PC-3 (cell line): ENCODE data around the gene ZNF764. TPM values are rescaled to one million over a fixed set of nuclear protein-coding genes. Genes with fewer than 3 reads are reported as not detected.

Experiments
- ATAC-seq: fragments of 200-7000 bp; cut with Tn5 transposase; 2 replicates; pipeline ENCODE4 v1.9.1; 2020; ENCODE audit warnings: mild to moderate bottlenecking, moderate library complexity
- BruUV-seq: library from RNA; stranded (reverse); fragments of 400-500 nt; replicated peaks from 2 replicates; lab custom pipeline; 2021; lab: Mats Ljungman, UMichigan
- CTCF ChIA-PET: fragments of 300-600 bp; sonication (Branson Sonifier 250); formaldehyde crosslinking; loops from one replicate; lab custom pipeline; 2022; ENCODE audit warnings: antibody characterized with exemption; lab: Charles Lee
- POLR2A ChIA-PET: fragments of 300-600 bp; sonication (Branson Sonifier 250); formaldehyde crosslinking; loops from one replicate; lab custom pipeline; 2022; ENCODE audit warnings: antibody characterized with exemption; ENCODE audit not compliant: unreplicated experiment; lab: Charles Lee
- DNase-seq: peaks from one replicate; pipeline ENCODE4 v3.0.0-alpha.2; 2015
- H2AFZ ChIP-seq: fragments of 300-600 bp; sonication (generic); 2 replicates; pipeline ENCODE4 v1.6.0; 2016; ENCODE audit warnings: antibody characterized with exemption, low read length
- H3F3A ChIP-seq: fragments of 300-600 bp; sonication (generic); one replicate; pipeline ENCODE4 v1.6.0; 2017; ENCODE audit warnings: antibody characterized with exemption, low read length, control low read depth, mild to moderate bottlenecking; ENCODE audit not compliant: unreplicated experiment
- H3K27ac ChIP-seq: fragments of 300-600 bp; sonication (generic); 2 replicates; pipeline ENCODE4 v1.5.1; 2016; ENCODE audit warnings: mild to moderate bottlenecking, low read length
- H3K27me3 ChIP-seq: fragments of 300-600 bp; sonication (generic); 2 replicates; pipeline ENCODE4 v1.6.1; 2016; ENCODE audit warnings: low read length, mixed read lengths
- H3K36me3 ChIP-seq: fragments of 300-600 bp; sonication (generic); 2 replicates; pipeline ENCODE4 v1.6.1; 2016; ENCODE audit warnings: low read depth, mixed run types, low read length, mixed read lengths
- H3K4me1 ChIP-seq: fragments of 300-600 bp; sonication (generic); 2 replicates; pipeline ENCODE4 v1.5.1; 2016; ENCODE audit warnings: low read length; ENCODE audit not compliant: insufficient read depth
- H3K4me2 ChIP-seq: fragments of 300-600 bp; sonication (generic); 2 replicates; pipeline ENCODE4 v1.6.0; 2016; ENCODE audit warnings: low read length
- H3K4me3 ChIP-seq: fragments of 300-600 bp; sonication (generic); 2 replicates; pipeline ENCODE4 v1.5.1; 2016; ENCODE audit warnings: mild to moderate bottlenecking, low read length, mixed read lengths
- H3K79me2 ChIP-seq: fragments of 300-600 bp; sonication (generic); 2 replicates; pipeline ENCODE4 v1.6.1; 2017; ENCODE audit warnings: low read length, mixed read lengths
- H3K9ac ChIP-seq: fragments of 300-600 bp; sonication (generic); 2 replicates; pipeline ENCODE4 v1.6.0; 2016; ENCODE audit warnings: mild to moderate bottlenecking, low read length
- H3K9me2 ChIP-seq: fragments of 300-600 bp; sonication (generic); replicated peaks from 2 replicates; pipeline ENCODE4 v1.6.1; 2016; ENCODE audit warnings: mixed run types, low read length, mixed read lengths
- H3K9me3 ChIP-seq: fragments of 300-600 bp; sonication (generic); 2 replicates; pipeline ENCODE4 v1.6.1; 2016; ENCODE audit warnings: low read length, mixed read lengths
- H4K20me1 ChIP-seq: fragments of 300-600 bp; sonication (generic); 2 replicates; pipeline ENCODE4 v1.6.1; 2016; ENCODE audit warnings: low read length, mixed read lengths
- CTCF ChIP-seq: fragments of 300-600 bp; sonication (generic); conservative IDR thresholded peaks from 2 replicates; pipeline ENCODE4 v1.5.1; 2017; ENCODE audit warnings: antibody characterized with exemption, low read depth, mild to moderate bottlenecking, low read length
- EZH2 ChIP-seq: fragments of 300-600 bp; sonication (generic); IDR thresholded peaks from one replicate; pipeline ENCODE4 v1.6.1; 2017; ENCODE audit warnings: antibody characterized with exemption, mild to moderate bottlenecking, low read length; ENCODE audit not compliant: unreplicated experiment
- EZH2phosphoT487 ChIP-seq: fragments of 300-600 bp; sonication (generic); IDR thresholded peaks from 2 replicates; pipeline ENCODE4 v1.6.1; 2018; ENCODE audit warnings: mild to moderate bottlenecking, antibody characterized with exemption, low read length, borderline replicate concordance
- intact Hi-C: fragments of 100-400 bp; cut with micrococcal nuclease; formaldehyde crosslinking; loops from 2 replicates; pipeline ENCODE4 v1.9.0; 2023
- total RNA-seq: library from RNA; depleted of rRNA; stranded (reverse); fragments of >200 nt; gene quantifications from 2 replicates; pipeline ENCODE4 v1.2.3, GENCODE V29; 2014

Gene ZNF764
- total RNA-seq, 1 experiment from 2014 or later, result 8.1 TPM

GRCh38 chr16:30554557-30555314, 3.4 kb downstream of the ZNF764 start:
- Histone ChIP-seq H3K9me2 (no peaks in the 10 kb centered on the region), H3K9me3 (no peaks in the 10 kb centered on the region), H3K4me1 (peaks cover 3% of the 10 kb centered on the region; the same call in 1 of the 2 replicates), H3K4me2 (no peak overlapping the region), H4K20me1 (no peaks in the 10 kb centered on the region), H3K9ac (no peak overlapping the region), H3K79me2 (peaks cover 29% of the 10 kb centered on the region), H3K27me3 (no peaks in the 10 kb centered on the region), H2AFZ (no peak overlapping the region), H3K4me3 (no peak overlapping the region), H3K36me3 (no peaks in the 10 kb centered on the region), H3F3A (no peaks in the 10 kb centered on the region), H3K27ac (no peak overlapping the region)
- no peak for DNase-seq
- CTCF ChIA-PET, result no interaction called here
- POLR2A ChIA-PET, result no interaction called here
- ATAC-seq, result no peak
- no peak for TF ChIP-seq EZH2
- TF ChIP-seq CTCF, result no peak
- intact Hi-C loops, result no loop called here
- BruUV-seq, result no TSS peak

GRCh38 chr16:30553393-30553899, 4.7 kb downstream of the ZNF764 start:
- Histone ChIP-seq H3K9ac (no peak overlapping the region), H2AFZ (no peak overlapping the region), H3K9me2 (no peaks in the 10 kb centered on the region), H3K79me2 (peaks cover 29% of the 10 kb centered on the region), H3K36me3 (no peaks in the 10 kb centered on the region), H3K27ac (no peak overlapping the region), H4K20me1 (no peaks in the 10 kb centered on the region), H3F3A (no peaks in the 10 kb centered on the region), H3K9me3 (no peaks in the 10 kb centered on the region), H3K4me2 (no peak overlapping the region), H3K27me3 (no peaks in the 10 kb centered on the region), H3K4me3 (no peak overlapping the region), H3K4me1 (peaks cover 3% of the 10 kb centered on the region; the same call in 1 of the 2 replicates)
- intact Hi-C loops, result no loop called here
- ATAC-seq (no peak), DNase-seq (no peak)
- ChIA-PET CTCF (no interaction called here), POLR2A (no interaction called here)
- TF ChIP-seq CTCF (no peak), EZH2 (no peak), EZH2phosphoT487 (no peak)
- BruUV-seq, result no TSS peak

GRCh38 chr16:30552956-30553355, 5.2 kb downstream of the ZNF764 start:
- no peak overlapping the region for H3K4me2 ChIP-seq
- no peaks in the 10 kb centered on the region for H3F3A ChIP-seq
- H3K9me2 ChIP-seq, result no peaks in the 10 kb centered on the region
- DNase-seq, result no peak
- CTCF ChIA-PET, result no interaction called here
- TF ChIP-seq CTCF (no peak), EZH2 (no peak)
- POLR2A ChIA-PET, result no interaction called here
- no peak for ATAC-seq
- H3K9me3 ChIP-seq, result no peaks in the 10 kb centered on the region
- BruUV-seq, result no TSS peak
- H3K27ac ChIP-seq, result no peak overlapping the region
- H2AFZ ChIP-seq, result no peak overlapping the region
- no peaks in the 10 kb centered on the region for H4K20me1 ChIP-seq
- H3K4me3 ChIP-seq, result no peak overlapping the region
- no peaks in the 10 kb centered on the region for H3K36me3 ChIP-seq
- intact Hi-C loops, result no loop called here
- H3K9ac ChIP-seq, result no peak overlapping the region
- peaks cover 3% of the 10 kb centered on the region; the same call in 1 of the 2 replicates for H3K4me1 ChIP-seq
- peaks cover 28% of the 10 kb centered on the region for H3K79me2 ChIP-seq
- H3K27me3 ChIP-seq, result no peaks in the 10 kb centered on the region
